HCT116 (cell line): ENCODE measurements around the gene FILIP1. TPM values are rescaled to one million over a fixed set of nuclear protein-coding genes. Genes with fewer than 3 reads are reported as not detected.
"Not testable (repeated sequence)": the region's sequence is repeated elsewhere in the genome, so short reads cannot be mapped to it uniquely, and the experiment has no call there.

ENCODE experiments used
- ATAC-seq: fragments of 200-7000 bp; cut with Tn5 transposase; 2 replicates; pipeline ENCODE4 v1.9.1; 2020; ENCODE audit warnings: mild to moderate bottlenecking, moderate library complexity
- BruUV-seq: library from RNA; stranded (reverse); fragments of 400-500 nt; replicated peaks from 2 replicates; lab custom pipeline; 2021; lab: Mats Ljungman, UMichigan
- CTCF ChIA-PET: fragments of 300-600 bp; sonication (Branson Sonifier 250); formaldehyde crosslinking; loops from one replicate; lab custom pipeline; 2021; ENCODE audit warnings: antibody characterized with exemption; lab: Charles Lee
- POLR2A ChIA-PET: fragments of 300-600, 350-600 bp; sonication (Branson Sonifier 250); formaldehyde crosslinking; loops from one replicate; lab custom pipeline; 2021; ENCODE audit warnings: antibody characterized with exemption; lab: Charles Lee
- RAD21 ChIA-PET, 2 experiments: fragments of 300-600 bp; sonication (Branson Sonifier 250); formaldehyde crosslinking; loops; one replicate each; lab custom pipeline; 2023; ENCODE audit warnings: low total read pairs in 2 of 2; ENCODE audit not compliant: uncharacterized antibody in 2 of 2, unreplicated experiment in 2 of 2, low non-redundant PET in 1 of 2; lab: Charles Lee
- DNase-seq: peaks from one replicate; pipeline ENCODE4 v3.0.0-alpha.2; 2010; ENCODE audit warnings: low read depth, low spot score
- H2AFZ ChIP-seq: fragments of 200-600 bp; shearing (Covaris generic), sonication (generic); 2 replicates; pipeline ENCODE4 v1.6.1; 2017; ENCODE audit warnings: low read depth, mixed run types, mixed read lengths, antibody characterized with exemption, low read length; ENCODE audit not compliant: poor library complexity, severe bottlenecking
- H3K27ac ChIP-seq: 2 replicates; pipeline ENCODE4 v1.5.1; 2012; ENCODE audit warnings: low read depth, low read length
- H3K27me3 ChIP-seq: fragments of 200-600 bp; sonication (generic); 2 replicates; pipeline ENCODE4 v1.6.1; 2016; ENCODE audit warnings: mixed run types, low read length, mixed read lengths; ENCODE audit not compliant: insufficient read depth
- H3K36me3 ChIP-seq, 2 experiments: fragments of 200-500 bp in 1 of 2; fragments of 200-600 bp in 1 of 2; sonication (Bioruptor generic) in 1 of 2; sonication (generic) in 1 of 2; 2 replicates each; pipeline versions ENCODE4 v1.5.1 to v1.6.1; 2014 to 2016; ENCODE audit warnings: low read length in 2 of 2, inconsistent platforms in 1 of 2, mixed read lengths in 1 of 2, mixed run types in 1 of 2; ENCODE audit not compliant: insufficient read depth in 2 of 2, control insufficient read depth in 1 of 2
- H3K4me1 ChIP-seq, 2 experiments: fragments of 200-600 bp in 1 of 2; sonication (generic) in 1 of 2; 2 replicates each; pipeline versions ENCODE4 v1.5.1 to v1.6.1; 2012 to 2017; ENCODE audit warnings: low read length in 2 of 2, inconsistent platforms in 1 of 2, mild to moderate bottlenecking in 1 of 2, mixed read lengths in 1 of 2, mixed run types in 1 of 2, moderate library complexity in 1 of 2; ENCODE audit not compliant: insufficient read depth in 2 of 2, control insufficient read depth in 1 of 2
- H3K4me2 ChIP-seq: fragments of 200-600 bp; sonication (generic); 2 replicates; pipeline ENCODE4 v1.6.1; 2017; ENCODE audit warnings: mixed run types, low read length, mixed read lengths
- H3K4me3 ChIP-seq, 2 experiments: fragments of 200-600 bp in 1 of 2; sonication (generic) in 1 of 2; replicated peaks in 1 of 2; 2 replicates each; pipeline ENCODE4 v1.5.1; 2011 to 2016; ENCODE audit warnings: low read length in 2 of 2, control low read depth in 1 of 2, low read depth in 1 of 2, mild to moderate bottlenecking in 1 of 2, mixed read lengths in 1 of 2, mixed run types in 1 of 2
- H3K79me2 ChIP-seq: fragments of 200-600 bp; sonication (generic); 2 replicates; pipeline ENCODE4 v1.6.1; 2017; ENCODE audit warnings: mild to moderate bottlenecking, mixed run types, low read length, moderate library complexity, mixed read lengths; ENCODE audit not compliant: insufficient read depth
- H3K9ac ChIP-seq: fragments of 200-600 bp; sonication (generic); 2 replicates; pipeline ENCODE4 v1.6.1; 2016; ENCODE audit warnings: low read length, mixed read lengths
- H3K9me2 ChIP-seq: fragments of 200-600 bp; sonication (generic), shearing (Covaris generic); 2 replicates; pipeline ENCODE4 v1.6.1; 2017; ENCODE audit warnings: mixed run types, mild to moderate bottlenecking, moderate library complexity; ENCODE audit not compliant: insufficient read depth
- H3K9me3 ChIP-seq, 2 experiments: fragments of 200-500 bp in 1 of 2; fragments of 200-600 bp in 1 of 2; sonication (Bioruptor generic) in 1 of 2; sonication (generic) in 1 of 2; 2 replicates each; pipeline ENCODE4 v1.6.1; 2014 to 2017; ENCODE audit warnings: low read length in 2 of 2, mixed read lengths in 2 of 2, inconsistent platforms in 1 of 2, low read depth in 1 of 2, mild to moderate bottlenecking in 1 of 2, mixed run types in 1 of 2, moderate library complexity in 1 of 2; ENCODE audit not compliant: control insufficient read depth in 1 of 2, insufficient read depth in 1 of 2
- H4K20me1 ChIP-seq: fragments of 200-600 bp; sonication (generic), shearing (Covaris generic); 2 replicates; pipeline ENCODE4 v1.6.1; 2017; ENCODE audit warnings: mixed run types, mild to moderate bottlenecking, moderate library complexity; ENCODE audit not compliant: insufficient read depth
- CBX3 ChIP-seq: IDR thresholded peaks from 2 replicates; pipeline ENCODE4 v1.6.1; 2012; ENCODE audit warnings: low read depth
- EZH2 ChIP-seq: fragments of 200-600 bp; sonication (generic); IDR thresholded peaks from 2 replicates; pipeline ENCODE4 v1.6.1; 2017; ENCODE audit warnings: antibody characterized with exemption, mixed run types
- EZH2phosphoT487 ChIP-seq: fragments of 200-600 bp; IDR thresholded peaks from 2 replicates; pipeline ENCODE4 v1.6.1; 2018; ENCODE audit warnings: antibody characterized with exemption, borderline replicate concordance
- MAX ChIP-seq: IDR thresholded peaks from 2 replicates; pipeline ENCODE4 v1.6.1; 2012
- POLR2A ChIP-seq: IDR thresholded peaks from 2 replicates; pipeline ENCODE4 v1.7.0; 2011; ENCODE audit warnings: borderline replicate concordance; ENCODE audit not compliant: insufficient read depth, insufficient read length; ENCODE audit errors: extremely low read depth
- SIN3A ChIP-seq: IDR thresholded peaks from 2 replicates; pipeline ENCODE4 v1.6.1; 2012; ENCODE audit warnings: low read depth
- ZFX ChIP-seq: fragments of 450-650 bp; IDR thresholded peaks from 2 replicates; pipeline ENCODE4 v1.6.1; 2017
- intact Hi-C: fragments of 100-400 bp; cut with micrococcal nuclease; formaldehyde crosslinking; loops from 2 replicates; pipeline ENCODE4 v1.10.0; 2022
- total RNA-seq: library from RNA; stranded (reverse); gene quantifications from one replicate; pipeline ENCODE4 v1.2.1, GENCODE V29; 2021; ENCODE audit not compliant: unreplicated experiment

Gene FILIP1
- total RNA-seq, 1 experiment from 2014 or later: 0.05 TPM

DNA sequence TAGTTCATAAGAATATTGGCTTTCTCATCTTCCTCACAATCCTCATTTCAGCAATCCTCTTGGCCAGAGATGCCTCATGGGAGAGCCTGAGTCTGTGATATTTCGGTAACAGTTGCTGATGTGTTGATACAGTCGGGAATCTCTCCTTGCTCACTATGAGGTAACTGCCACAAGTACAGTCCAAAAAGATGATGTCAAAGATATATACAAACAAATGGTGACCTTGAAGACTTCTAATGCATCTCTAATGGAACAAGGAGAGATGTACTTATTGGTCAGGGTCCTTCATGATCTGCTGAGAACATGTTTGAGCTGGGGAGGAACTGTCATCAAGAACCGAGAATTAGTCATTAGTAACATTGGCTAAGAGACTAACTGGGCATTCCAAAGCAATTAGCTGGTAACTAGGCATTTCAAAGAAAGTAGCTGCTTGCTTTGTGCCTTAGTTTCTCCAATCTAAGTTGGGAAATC lies 56.1 kb downstream of the FILIP1 start (continued):
- TF ChIP-seq CBX3: no peak
- no peak for TF ChIP-seq SIN3A
- no peak for TF ChIP-seq ZFX
- TF ChIP-seq EZH2: no peak
- TF ChIP-seq EZH2phosphoT487: no peak
- TF ChIP-seq MAX: no peak

DNA sequence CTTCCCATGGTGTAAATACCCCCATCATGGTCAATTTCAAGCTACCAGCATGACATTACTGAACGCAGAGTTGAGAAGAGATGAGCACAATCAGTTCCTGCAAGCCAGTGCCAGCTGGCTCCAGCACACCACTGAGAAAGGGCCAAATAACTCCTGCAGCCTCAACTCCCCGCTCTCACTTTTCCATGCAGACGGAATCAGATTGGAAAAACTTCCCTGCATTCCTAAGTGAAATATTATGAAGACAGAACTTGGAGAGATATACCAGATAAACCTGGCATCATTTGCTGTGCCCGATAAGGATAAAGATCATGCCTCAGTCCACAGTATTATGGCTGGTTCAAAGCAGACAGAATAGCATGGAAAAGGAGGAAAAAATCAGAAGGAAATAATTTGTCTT lies 56.7 kb downstream of the FILIP1 start:
- Histone ChIP-seq H2AFZ (no peak overlapping the region), H3K27ac (no peak overlapping the region), H3K9me3 (no peaks in the 10 kb centered on the region), H3K79me2 (no peaks in the 10 kb centered on the region), H4K20me1 (no peaks in the 10 kb centered on the region), H3K4me1 (no peaks in the 10 kb centered on the region), H3K4me3 (no peak overlapping the region)
- intact Hi-C loops: no loop called here
- no peak for DNase-seq
- no TSS peak for BruUV-seq
- TF ChIP-seq POLR2A: no peak
- TF ChIP-seq, all 23 proteins: peak for 0
- CTCF ChIA-PET: no interaction called here
- Histone ChIP-seq H3K9ac (no peak overlapping the region), H3K4me2 (no peak overlapping the region), H3K9me2 (no peaks in the 10 kb centered on the region), H3K36me3 (no peaks in the 10 kb centered on the region), H3K27me3 (no peaks in the 10 kb centered on the region)
- RAD21 ChIA-PET: no interaction called here
- ATAC-seq: no peak
- POLR2A ChIA-PET: no interaction called here

DNA sequence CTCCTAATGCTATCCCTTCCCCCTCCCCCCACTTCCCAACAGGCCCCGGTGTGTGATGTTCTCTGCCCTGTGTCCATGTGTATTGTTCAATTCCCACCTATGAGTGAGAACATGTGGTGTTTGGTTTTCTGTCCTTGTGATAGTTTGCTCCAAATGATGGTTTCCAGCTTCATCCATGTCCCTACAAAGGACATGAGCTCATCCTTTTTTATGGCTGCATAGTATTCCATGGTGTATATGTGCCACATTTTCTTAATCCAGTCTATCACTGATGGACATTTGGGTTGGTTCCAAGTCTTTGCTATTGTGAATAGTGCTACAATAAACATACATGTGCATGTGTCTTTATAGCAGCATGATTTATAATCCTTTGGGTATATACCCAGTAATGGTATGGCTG lies 60.8 kb downstream of the FILIP1 start:
- H3K4me1 ChIP-seq, DNase-seq, H3K4me2 ChIP-seq, H3K9me3 ChIP-seq, H3K36me3 ChIP-seq, H3K27me3 ChIP-seq, CTCF ChIA-PET, POLR2A ChIA-PET, H3K79me2 ChIP-seq, H4K20me1 ChIP-seq, H3K27ac ChIP-seq, intact Hi-C loops, H3K9me2 ChIP-seq, BruUV-seq, H3K4me3 ChIP-seq, RAD21 ChIA-PET, H3K9ac ChIP-seq, ATAC-seq, H2AFZ ChIP-seq: not testable (repeated sequence)
